Smooth muscle cell (in vitro differentiated cells): ENCODE data around the gene INO80B. TPM values are rescaled to one million over a fixed set of nuclear protein-coding genes. Genes with fewer than 3 reads are reported as not detected.
A peak's percentile ranks its signal among the peaks of the same experiment; 100 is the strongest.
"Not testable (repeated sequence)": the region's sequence is repeated elsewhere in the genome, so short reads cannot be mapped to it uniquely, and the experiment has no call there.

Source experiments
- DNase-seq: peaks from one replicate; lab custom pipeline; 2025; ENCODE audit not compliant: unreplicated experiment; lab: John Stamatoyannopoulos, UW
- H2AFZ ChIP-seq: fragments of 200-600 bp; sonication (generic); 2 replicates; pipeline ENCODE4 v1.6.0; 2016; ENCODE audit warnings: antibody characterized with exemption, low read depth, mild to moderate bottlenecking
- H3F3A ChIP-seq: fragments of 200-600 bp; sonication (generic); 2 replicates; pipeline ENCODE4 v1.6.0; 2017; ENCODE audit warnings: antibody characterized with exemption, low read depth
- H3K27ac ChIP-seq: fragments of 200-600 bp; sonication (generic); 2 replicates; pipeline ENCODE4 v1.5.1; 2016; ENCODE audit warnings: low read depth, mild to moderate bottlenecking
- H3K27me3 ChIP-seq: fragments of 200-600 bp; sonication (generic); 2 replicates; pipeline ENCODE4 v1.6.1; 2016; ENCODE audit warnings: low read depth, mild to moderate bottlenecking
- H3K36me3 ChIP-seq: fragments of 200-600 bp; sonication (generic); 2 replicates; pipeline ENCODE4 v1.5.1; 2016; ENCODE audit warnings: low read depth
- H3K4me1 ChIP-seq: fragments of 200-600 bp; sonication (generic); 2 replicates; pipeline ENCODE4 v1.5.1; 2016; ENCODE audit warnings: low read depth
- H3K4me2 ChIP-seq: fragments of 200-600 bp; sonication (generic); 2 replicates; pipeline ENCODE4 v1.6.0; 2016; ENCODE audit warnings: mild to moderate bottlenecking
- H3K4me3 ChIP-seq: fragments of 200-600 bp; sonication (generic); 2 replicates; pipeline ENCODE4 v1.5.1; 2016; ENCODE audit warnings: mild to moderate bottlenecking
- H3K79me2 ChIP-seq: fragments of 200-600 bp; sonication (generic); 2 replicates; pipeline ENCODE4 v1.6.0; 2016; ENCODE audit warnings: low read depth, mild to moderate bottlenecking
- H3K9ac ChIP-seq: fragments of 200-600 bp; sonication (generic); 2 replicates; pipeline ENCODE4 v1.6.0; 2016; ENCODE audit warnings: low read depth
- H3K9me3 ChIP-seq: fragments of 200-600 bp; sonication (generic); replicated peaks from 2 replicates; pipeline ENCODE4 v1.5.1; 2016; ENCODE audit warnings: low read depth
- H4K20me1 ChIP-seq: fragments of 200-600 bp; sonication (generic); 2 replicates; pipeline ENCODE4 v1.6.0; 2016; ENCODE audit warnings: low read depth
- CTCF ChIP-seq: fragments of 200-600 bp; sonication (generic); IDR thresholded peaks from 2 replicates; pipeline ENCODE4 v1.5.1; 2017; ENCODE audit warnings: borderline replicate concordance, mild to moderate bottlenecking, antibody characterized with exemption; ENCODE audit not compliant: insufficient read depth, poor library complexity, severe bottlenecking
- WGBS: methylation state at CpG from one replicate; pipeline ENCODE4 v1.1.7; 2016; ENCODE audit warnings: low lambda C conversion rate; 5-methylcytosine and 5-hydroxymethylcytosine counted together
- polyA plus RNA-seq: library from polyadenylated mRNA; unstranded; fragments of >200 nt; fragmentation: Nextera tagmentation; extraction: Ambion mirVana; gene quantifications from 2 replicates; pipeline ENCODE4 v1.2.1, GENCODE V29; 2016
- total RNA-seq: library from RNA; depleted of rRNA; stranded (reverse); fragments of >200 nt; gene quantifications from 2 replicates; pipeline ENCODE4 v1.2.3, GENCODE V29; 2014

Gene INO80B
- total and polyA plus RNA-seq, 2 experiments from 2014 or later: 4.7 to 10.4 TPM

DNA sequence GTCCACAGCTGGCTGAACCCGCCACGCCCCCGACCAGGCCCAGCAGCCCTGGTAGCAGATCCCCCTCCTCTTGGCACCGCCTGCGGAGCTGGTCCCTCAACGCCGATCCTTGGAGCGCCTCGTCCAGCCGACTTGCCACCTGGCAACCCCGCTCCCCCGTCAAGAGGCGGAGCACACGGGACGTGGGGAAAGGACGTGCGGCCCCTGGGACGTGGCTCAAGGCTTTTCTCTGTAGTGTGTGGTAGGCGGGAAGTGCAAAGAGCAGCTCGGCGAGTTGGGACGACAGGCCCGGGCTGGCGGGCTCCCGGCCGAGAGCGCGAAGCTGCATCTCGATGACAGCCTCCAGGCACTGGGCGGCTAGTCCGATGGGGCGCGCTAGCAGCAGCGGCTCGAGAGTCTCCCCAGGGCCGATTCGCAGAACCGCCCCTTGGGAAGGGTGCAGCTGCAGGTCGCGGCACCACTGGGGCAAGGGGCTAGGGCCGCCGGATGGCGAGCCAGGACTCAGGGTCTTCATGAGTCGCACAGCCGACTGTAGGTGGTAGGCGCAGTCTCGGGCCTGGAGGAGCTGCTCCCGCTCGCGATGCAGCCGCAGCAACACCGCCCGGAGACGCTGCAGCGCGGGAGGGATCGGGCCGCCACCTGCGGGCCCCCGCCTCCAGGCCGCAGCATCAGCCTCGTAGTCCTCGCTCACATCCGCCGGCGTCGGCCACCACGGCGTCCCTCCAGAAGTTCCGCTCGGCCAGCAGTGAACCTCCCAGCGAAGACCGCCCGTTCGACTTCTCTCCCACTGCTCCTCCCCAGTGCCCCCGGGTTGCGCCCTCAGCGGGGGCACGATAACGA is 27.3 kb downstream of the INO80B start:
- no peak for TF ChIP-seq CTCF
- no peaks in the 10 kb centered on the region for H4K20me1 ChIP-seq
- H3K79me2 ChIP-seq: peaks cover 47% of the 10 kb centered on the region
- no peaks in the 10 kb centered on the region for H3K9me3 ChIP-seq
- H3K4me2 ChIP-seq: peak overlapping the region; percentile 96
- no peaks in the 10 kb centered on the region for H3K27me3 ChIP-seq
- H3K36me3 ChIP-seq: no peaks in the 10 kb centered on the region
- no peak for DNase-seq
- peak overlapping the region; percentile 79 for H3K4me3 ChIP-seq
- H3K4me1 ChIP-seq: peaks cover 18% of the 10 kb centered on the region
- WGBS: 2% methylated on average over 74 of the region's 80 CpGs
- H3K27ac ChIP-seq: peak overlapping the region; percentile 20
- H2AFZ ChIP-seq: peak overlapping the region; percentile 86
- H3F3A ChIP-seq: no peaks in the 10 kb centered on the region
- H3K9ac ChIP-seq: peak overlapping the region; percentile 42

DNA sequence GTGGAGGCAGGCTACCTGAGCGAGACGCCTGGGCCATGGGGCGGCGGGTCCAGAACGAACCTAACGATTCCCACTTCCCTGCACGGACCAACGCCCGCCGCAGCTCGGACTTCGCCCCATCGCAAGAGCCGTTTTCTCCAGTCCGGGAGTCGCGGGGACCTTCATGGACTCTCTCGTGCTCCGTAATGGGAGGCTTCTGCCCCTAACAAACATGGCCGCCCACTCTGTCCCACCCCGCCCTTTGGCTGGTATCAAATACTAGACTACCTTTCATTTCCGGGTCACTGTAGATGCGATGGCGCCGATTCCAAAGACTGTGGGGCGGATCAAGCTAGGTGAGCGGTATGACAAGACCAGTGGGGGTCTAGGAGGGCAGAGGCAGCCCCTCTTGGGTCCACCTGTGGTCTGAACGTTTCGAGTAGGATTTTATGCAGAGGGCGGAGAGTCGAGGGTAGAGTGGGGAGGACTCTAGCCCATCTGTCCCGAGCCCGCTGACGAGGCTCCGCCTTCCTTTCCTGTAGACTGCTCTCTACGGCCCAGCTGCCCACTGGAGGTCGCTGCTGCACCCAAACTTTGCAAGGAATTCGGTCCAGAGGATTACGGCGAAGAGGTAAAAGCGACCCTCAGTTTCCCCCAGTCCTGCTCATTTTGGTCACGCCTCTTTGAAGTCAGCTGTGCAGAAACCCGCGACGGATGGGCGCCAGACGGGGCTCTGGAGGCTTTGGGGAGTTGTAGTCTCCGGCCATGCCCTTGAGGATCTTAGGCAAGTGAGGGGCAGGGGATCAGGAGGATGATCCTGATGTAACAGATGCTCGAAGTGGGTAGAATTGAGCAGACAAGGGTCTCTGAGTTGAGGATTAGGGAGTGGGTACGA is 28.2 kb downstream of the INO80B start, which contains the start of the genes CCDC142 and TTC31:
Gene CCDC142, minus strand, starts transcription at position 198 of the 874 bp plus-strand sequence. Its CDS starts 161 bp downstream, at position 37.
Gene TTC31, plus strand, starts transcription at position 281 of the 874 bp plus-strand sequence. Its CDS starts 15 bp downstream, at position 296.
- peak; percentile 84 for TF ChIP-seq CTCF
- H3K4me1 ChIP-seq: peaks cover 18% of the 10 kb centered on the region
- H3K9me3 ChIP-seq: no peaks in the 10 kb centered on the region
- peak within 1 kb of the TSS; percentile 42 for H3K9ac ChIP-seq
- H3K4me3 ChIP-seq: peak within 1 kb of the TSS; percentile 79
- H3K36me3 ChIP-seq: no peaks in the 10 kb centered on the region
- peak within 1 kb of the TSS; percentile 96 for H3K4me2 ChIP-seq
- DNase-seq: peak; percentile 90
- peaks cover 47% of the 10 kb centered on the region for H3K79me2 ChIP-seq
- H3F3A ChIP-seq: no peaks in the 10 kb centered on the region
- no peaks in the 10 kb centered on the region for H4K20me1 ChIP-seq
- H2AFZ ChIP-seq: peak within 1 kb of the TSS; percentile 86
- peak within 1 kb of the TSS; percentile 20 for H3K27ac ChIP-seq
- 3% methylated on average over 50 of the region's 50 CpGs for WGBS
- no peaks in the 10 kb centered on the region for H3K27me3 ChIP-seq

DNA sequence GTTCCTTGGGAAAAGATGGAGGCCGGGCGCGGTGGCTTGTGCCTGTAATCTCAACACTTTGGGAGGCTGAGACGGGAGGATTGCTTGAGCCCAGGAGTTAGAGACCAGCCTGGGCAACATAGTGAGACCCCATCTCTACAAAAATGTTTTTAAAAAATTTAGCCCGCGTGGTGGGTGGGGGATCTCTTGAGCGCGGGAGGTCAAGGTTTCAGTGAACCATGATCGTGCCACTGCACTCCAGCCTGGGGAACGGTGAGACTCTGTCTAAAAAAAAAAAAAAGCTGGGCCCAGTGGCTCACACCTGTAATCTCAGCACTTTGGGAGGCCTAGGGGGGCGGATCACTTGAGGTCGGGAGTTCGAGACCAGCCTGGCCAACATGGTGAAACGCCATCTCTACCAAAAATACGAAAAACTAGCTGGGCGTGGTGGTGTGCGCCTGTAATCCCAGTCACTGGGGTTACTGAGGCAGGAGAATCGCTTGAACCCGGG is 28.8 kb downstream of the INO80B start:
- Histone ChIP-seq H3K4me1 (peaks cover 18% of the 10 kb centered on the region), H2AFZ (peak overlapping the region; percentile 86), H3K9ac (peak overlapping the region; percentile 42), H3K79me2 (peaks cover 47% of the 10 kb centered on the region), H3K4me3 (peak overlapping the region; percentile 79), H3K4me2 (peak overlapping the region; percentile 96)
- not testable (repeated sequence) for H3K27me3 ChIP-seq, H3K27ac ChIP-seq, H3F3A ChIP-seq, H3K36me3 ChIP-seq, H4K20me1 ChIP-seq, DNase-seq, H3K9me3 ChIP-seq
- 94% methylated on average over 19 of the region's 19 CpGs for WGBS

DNA sequence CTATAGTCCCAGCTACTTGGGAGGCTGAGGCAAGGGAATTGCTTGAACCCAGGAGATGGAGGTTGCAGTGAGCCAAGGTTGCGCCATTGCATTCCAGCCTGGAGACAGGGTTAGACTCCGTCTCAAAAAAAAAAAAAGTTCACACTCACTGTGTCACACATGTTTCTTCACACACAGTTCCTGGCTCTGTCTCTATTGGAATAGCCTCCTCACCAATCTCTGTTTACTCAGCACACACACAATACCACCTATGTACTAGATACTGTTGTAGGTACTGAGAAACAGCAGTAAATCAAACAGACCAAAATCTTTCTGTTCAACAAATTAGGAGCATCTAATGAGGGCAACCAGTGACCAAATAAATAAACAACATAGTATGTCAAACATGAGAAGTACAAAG is 31.3 kb downstream of the INO80B start:
- WGBS: 100% methylated on average over 2 of the region's 2 CpGs
- H3F3A ChIP-seq: no peaks in the 10 kb centered on the region
- H3K9ac ChIP-seq: no peak overlapping the region
- no peak overlapping the region for H3K27ac ChIP-seq
- peaks cover 30% of the 10 kb centered on the region for H3K79me2 ChIP-seq
- no peak overlapping the region for H3K4me2 ChIP-seq
- no peak overlapping the region for H2AFZ ChIP-seq
- no peak for TF ChIP-seq CTCF
- no peak for DNase-seq
- no peaks in the 10 kb centered on the region for H4K20me1 ChIP-seq
- no peaks in the 10 kb centered on the region for H3K27me3 ChIP-seq
- no peaks in the 10 kb centered on the region for H3K9me3 ChIP-seq
- H3K4me1 ChIP-seq: peaks cover 15% of the 10 kb centered on the region
- no peaks in the 10 kb centered on the region for H3K36me3 ChIP-seq
- no peak overlapping the region for H3K4me3 ChIP-seq
